GM12892 (cell line): ENCODE measurements around the gene NADSYN1.

Source experiments
- POLR2A ChIP-seq: IDR thresholded peaks from 2 replicates; pipeline ENCODE4 v1.6.1; 2011; ENCODE audit warnings: low read depth, low read length, control low read depth
- POLR2AphosphoS5 ChIP-seq: IDR thresholded peaks from 2 replicates; pipeline ENCODE4 v1.6.1; 2011; ENCODE audit warnings: low read depth, low read length, control low read depth
- TAF1 ChIP-seq: IDR thresholded peaks from 2 replicates; pipeline ENCODE4 v1.6.1; 2011; ENCODE audit warnings: low read depth, mild to moderate bottlenecking, control low read depth, low read length, borderline replicate concordance

- TF ChIP-seq TAF1 (no peak), POLR2A (no peak), POLR2AphosphoS5 (no peak)
These were observed 77.6 kb downstream of the NADSYN1 start for GRCh38 chr11:71530602-71531001.
